Peyer's patch (tissue), 4 donors: Measurements from ENCODE around the gene TBL1XR1.

Source experiments
- POLR2A ChIP-seq, 2 donors: fragments of 450-650 bp; IDR thresholded peaks; one replicate each; pipeline ENCODE4 v1.5.1; 2017; ENCODE audit warnings: antibody characterized with exemption in 2 of 2, mild to moderate bottlenecking in 2 of 2, moderate library complexity in 2 of 2
- TF ChIP-seq, protein P1 (sequence below), 6 experiments: fragments of 450-650 bp in 4 of 6; fragments of 200-600 bp in 2 of 6; sonication (generic) in 1 of 6; IDR thresholded peaks; one replicate each; pipeline ENCODE4 v1.5.1; 2017 to 2019; ENCODE audit warnings: antibody characterized with exemption in 6 of 6, mild to moderate bottlenecking in 3 of 6, moderate library complexity in 1 of 6

DNA sequence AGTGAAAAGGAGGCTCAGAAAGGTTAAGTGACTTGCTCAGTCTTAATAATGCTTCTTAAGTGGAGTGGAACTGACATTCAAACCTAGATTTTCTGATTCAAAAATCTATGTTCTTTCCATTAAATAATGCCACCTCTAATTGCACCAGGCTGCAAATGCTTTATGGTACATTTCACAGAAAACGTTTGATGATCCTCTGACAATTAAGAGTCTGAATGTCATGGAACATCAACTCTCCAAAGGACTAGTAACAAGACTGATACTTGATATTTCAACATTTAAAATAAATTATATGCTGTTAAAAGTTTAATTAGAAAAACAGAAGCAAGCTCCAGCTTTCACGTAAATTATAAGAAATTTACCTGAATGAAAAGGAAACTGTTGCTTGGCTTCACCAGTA is 151.5 kb downstream of the TBL1XR1 start:
- TF ChIP-seq POLR2A (IDR thresholded peaks at IDR 0.05) = no peak
- TF ChIP-seq, protein P1, sequence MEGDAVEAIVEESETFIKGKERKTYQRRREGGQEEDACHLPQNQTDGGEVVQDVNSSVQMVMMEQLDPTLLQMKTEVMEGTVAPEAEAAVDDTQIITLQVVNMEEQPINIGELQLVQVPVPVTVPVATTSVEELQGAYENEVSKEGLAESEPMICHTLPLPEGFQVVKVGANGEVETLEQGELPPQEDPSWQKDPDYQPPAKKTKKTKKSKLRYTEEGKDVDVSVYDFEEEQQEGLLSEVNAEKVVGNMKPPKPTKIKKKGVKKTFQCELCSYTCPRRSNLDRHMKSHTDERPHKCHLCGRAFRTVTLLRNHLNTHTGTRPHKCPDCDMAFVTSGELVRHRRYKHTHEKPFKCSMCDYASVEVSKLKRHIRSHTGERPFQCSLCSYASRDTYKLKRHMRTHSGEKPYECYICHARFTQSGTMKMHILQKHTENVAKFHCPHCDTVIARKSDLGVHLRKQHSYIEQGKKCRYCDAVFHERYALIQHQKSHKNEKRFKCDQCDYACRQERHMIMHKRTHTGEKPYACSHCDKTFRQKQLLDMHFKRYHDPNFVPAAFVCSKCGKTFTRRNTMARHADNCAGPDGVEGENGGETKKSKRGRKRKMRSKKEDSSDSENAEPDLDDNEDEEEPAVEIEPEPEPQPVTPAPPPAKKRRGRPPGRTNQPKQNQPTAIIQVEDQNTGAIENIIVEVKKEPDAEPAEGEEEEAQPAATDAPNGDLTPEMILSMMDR (IDR thresholded peaks at IDR 0.05) = no peak
